GM18508 (cell line): Measurements from ENCODE around the gene SYTL4.
A peak's percentile ranks its signal among the peaks of the same experiment; 100 is the strongest.
"Not testable (repeated sequence)": the region's sequence is repeated elsewhere in the genome, so short reads cannot be mapped to it uniquely, and the experiment has no call there.

Experiments
- ATAC-seq: cut with Tn5 transposase; IDR thresholded peaks from one replicate; pipeline ENCODE4 v1.9.1; 2021; ENCODE audit warnings: moderate number of reproducible peaks; ENCODE audit not compliant: insufficient read depth, unreplicated experiment

SYTL4 gene

DNA sequence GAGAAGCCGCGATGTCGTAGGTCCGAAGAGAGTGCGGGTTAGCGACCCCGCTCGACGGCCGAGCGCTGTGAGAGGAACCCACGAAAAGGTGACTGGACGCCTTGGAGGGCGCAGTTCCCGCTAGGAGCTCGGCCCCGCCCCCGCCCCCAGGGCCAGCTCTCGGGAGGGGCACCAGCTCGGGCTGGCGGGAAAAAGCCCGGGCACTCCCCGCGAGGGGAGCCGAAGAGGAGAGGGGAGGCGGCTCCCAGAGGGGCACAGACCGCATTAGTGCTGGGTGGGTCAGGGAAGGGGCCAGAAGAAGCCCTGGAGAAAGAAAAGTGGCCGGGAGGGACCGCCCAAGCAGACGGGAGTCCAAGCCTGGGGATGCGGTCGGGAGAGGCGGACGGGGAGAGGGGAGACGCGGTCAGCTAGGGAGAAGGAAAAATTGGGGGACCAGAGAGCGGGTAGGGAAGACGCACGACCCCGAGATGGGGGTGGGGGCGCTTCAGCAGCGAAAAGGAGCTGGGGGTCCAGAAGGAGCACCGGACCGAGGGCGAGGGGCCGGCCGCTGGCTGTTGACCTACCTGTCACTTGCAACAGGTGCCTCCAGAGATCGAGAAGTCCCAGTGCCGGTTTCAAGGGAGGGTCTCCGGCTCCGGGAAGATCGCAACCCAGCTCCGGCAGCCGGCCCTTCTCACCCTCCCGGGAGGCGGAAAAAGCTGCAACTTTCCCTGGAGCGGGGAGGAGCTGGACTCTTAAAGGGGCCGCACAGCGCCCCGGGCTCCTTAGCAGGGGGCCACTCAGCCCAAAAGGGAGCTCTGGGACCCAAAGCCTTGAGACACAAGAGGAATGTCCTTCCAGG, at the start of gene SYTL4:
Gene SYTL4, minus strand, starts transcription at position 681 of the 841 bp plus-strand sequence. CDS start 30,084 bp downstream, outside the sequence.
- no peak for ATAC-seq

- not testable (repeated sequence) for ATAC-seq
Observed at GRCh38 chrX:100769439-100769838, 37.5 kb upstream of the SYTL4 start.

GRCh38 chrX:100768679-100769338, 36.9 kb upstream of the SYTL4 start:
- ATAC-seq = peak; percentile 68

DNA sequence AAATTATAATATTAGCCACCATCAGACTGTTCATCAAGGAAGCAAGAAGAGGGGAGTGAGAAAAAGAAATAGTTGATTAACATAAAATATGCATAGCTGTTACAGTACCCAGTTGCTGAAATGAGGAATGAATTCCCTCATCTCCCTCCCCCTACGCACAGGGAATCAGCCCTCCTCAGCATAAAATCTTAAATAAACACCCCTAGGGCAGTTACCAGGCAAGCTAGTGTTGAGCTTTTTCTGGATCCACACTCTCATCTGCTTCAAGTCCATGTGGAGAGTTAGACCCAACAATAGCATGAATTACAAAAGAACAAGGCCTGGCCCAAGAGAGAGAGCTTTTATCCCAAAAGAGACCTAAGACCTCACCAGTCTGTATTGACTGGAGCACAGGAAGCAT, 19.0 kb upstream of the SYTL4 start:
- ATAC-seq = no peak

- ATAC-seq = no peak
Observed at GRCh38 chrX:100748108-100748507, 16.2 kb upstream of the SYTL4 start.

GRCh38 chrX:100747703-100748102, 15.8 kb upstream of the SYTL4 start:
- ATAC-seq = no peak

DNA sequence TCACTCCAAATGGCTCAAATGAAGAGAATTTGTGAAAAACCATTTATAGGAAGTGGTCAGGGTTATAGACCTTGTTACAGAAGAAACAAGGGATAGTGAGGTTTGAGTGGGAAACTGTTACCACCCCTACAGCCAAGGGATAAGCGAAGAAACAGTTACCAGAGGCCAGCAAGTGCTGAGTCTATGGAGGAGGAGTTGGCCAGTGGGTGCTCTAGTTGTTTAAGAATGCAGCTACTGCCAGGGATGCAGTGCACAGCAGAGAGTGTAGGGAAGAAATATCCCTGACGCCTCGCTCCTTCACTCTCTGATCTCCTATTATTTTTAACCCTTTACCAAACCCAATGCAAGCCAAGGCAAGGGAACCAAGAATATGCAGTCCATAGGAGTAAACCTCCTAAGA, 15.2 kb upstream of the SYTL4 start:
- no peak for ATAC-seq

- no peak for ATAC-seq
Observed at GRCh38 chrX:100745806-100746537, 14.1 kb upstream of the SYTL4 start.

GRCh38 chrX:100745205-100745604, 13.3 kb upstream of the SYTL4 start:
- ATAC-seq = no peak

- no peak for ATAC-seq
Observed at GRCh38 chrX:100743009-100743607, 11.2 kb upstream of the SYTL4 start.

- not testable (repeated sequence) for ATAC-seq
Observed at GRCh38 chrX:100724006-100724405, 7.9 kb downstream of the SYTL4 start.

GRCh38 chrX:100721328-100721727, 10.6 kb downstream of the SYTL4 start:
- ATAC-seq = no peak

- no peak for ATAC-seq
Observed at GRCh38 chrX:100720301-100720700, 11.6 kb downstream of the SYTL4 start.

DNA sequence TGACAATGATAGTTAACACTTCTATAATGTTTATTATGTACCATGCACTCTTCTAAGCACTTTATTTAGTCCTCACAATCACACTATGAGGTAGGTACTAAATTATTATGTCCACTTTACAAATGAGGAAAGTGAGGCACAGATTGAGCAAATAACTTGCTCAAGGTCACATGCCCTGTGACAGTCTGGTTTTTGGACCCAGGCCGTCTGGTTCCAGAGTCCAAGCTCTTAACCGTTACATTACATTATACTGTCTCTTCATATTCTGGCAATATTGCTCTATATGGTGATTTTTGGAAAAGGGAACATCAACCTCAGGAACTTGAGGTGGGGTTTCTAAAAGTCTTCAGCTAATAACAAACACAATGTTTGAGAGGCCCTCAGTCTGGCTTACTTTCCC, 12.8 kb downstream of the SYTL4 start:
- ATAC-seq = no peak

DNA sequence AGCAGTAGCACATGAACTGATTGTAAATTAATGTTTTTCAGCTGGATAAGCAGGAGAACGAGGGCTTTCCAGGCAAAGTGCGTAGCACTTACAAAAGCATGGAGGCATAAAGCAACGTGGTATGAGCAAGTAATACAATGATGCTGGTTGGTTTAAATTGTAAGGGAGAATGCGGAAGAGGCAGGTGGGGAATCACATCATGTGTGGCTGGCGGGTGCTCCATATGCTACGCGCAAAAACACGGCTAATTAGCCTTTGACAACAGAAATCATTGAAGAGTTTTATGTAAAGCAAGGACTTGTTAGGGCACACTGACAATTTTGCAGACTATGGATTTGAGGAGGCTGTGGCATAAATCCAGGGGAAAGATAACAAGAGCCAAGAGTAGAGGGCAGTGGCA, 14.6 kb downstream of the SYTL4 start:
- no peak for ATAC-seq

DNA sequence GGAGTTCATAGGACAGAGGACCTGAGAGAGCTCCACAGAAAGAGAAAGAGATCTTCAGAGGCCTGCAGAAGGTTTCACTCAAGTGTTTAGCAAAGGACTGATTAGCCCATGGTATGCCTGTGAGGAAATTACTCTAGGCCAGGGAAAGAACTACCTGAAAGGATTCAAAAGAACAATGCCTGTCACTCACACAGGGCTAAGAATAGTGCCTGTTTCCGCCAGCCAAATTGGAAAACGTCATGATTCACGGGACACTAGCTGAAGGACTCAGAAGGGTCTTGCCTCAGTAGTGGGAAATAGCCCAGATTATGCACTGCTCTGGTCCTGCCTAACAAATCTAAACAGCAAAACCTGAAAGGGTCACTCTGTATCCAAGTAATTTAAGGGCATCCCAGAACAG, 21.1 kb downstream of the SYTL4 start:
- ATAC-seq = no peak

GRCh38 chrX:100704581-100705203, 27.2 kb downstream of the SYTL4 start:
- ATAC-seq = no peak

DNA sequence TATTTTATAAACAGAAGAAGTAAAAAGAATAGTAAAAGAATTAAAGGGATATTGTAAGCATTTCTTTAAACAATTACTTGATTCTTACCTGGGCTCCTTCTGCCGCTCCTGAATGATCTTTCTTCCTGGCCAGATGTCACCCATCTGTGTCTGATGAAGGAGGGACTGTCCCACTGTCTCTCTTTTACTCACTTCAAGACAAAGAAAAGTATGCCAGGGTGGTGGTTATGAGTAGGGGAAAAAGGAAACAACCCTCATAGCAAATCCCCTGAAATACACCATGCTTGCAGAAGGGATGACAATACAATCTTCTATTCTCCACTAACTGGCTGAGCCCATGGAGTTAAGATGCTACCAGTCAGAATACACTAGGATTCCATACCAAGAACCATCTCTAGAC, 31.1 kb downstream of the SYTL4 start:
- no peak for ATAC-seq

DNA sequence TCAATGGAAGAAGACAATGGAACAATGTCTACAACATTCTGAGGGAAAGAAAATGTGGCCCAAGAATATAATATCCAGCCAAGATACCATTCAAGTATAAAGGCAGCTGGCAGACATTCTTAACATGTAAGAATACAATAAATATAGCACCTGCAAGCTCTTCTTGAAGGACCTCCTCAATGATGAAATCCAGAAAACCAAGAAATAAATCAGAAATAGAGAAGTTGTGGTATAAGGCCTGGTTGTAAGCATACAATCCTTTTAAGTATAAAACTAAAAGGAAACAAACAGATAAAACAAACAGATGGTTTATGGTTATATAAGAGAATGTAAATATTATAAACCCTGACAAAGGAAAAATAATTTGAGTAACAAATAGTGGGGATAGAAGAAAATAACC, 33.4 kb downstream of the SYTL4 start:
- ATAC-seq = no peak

DNA sequence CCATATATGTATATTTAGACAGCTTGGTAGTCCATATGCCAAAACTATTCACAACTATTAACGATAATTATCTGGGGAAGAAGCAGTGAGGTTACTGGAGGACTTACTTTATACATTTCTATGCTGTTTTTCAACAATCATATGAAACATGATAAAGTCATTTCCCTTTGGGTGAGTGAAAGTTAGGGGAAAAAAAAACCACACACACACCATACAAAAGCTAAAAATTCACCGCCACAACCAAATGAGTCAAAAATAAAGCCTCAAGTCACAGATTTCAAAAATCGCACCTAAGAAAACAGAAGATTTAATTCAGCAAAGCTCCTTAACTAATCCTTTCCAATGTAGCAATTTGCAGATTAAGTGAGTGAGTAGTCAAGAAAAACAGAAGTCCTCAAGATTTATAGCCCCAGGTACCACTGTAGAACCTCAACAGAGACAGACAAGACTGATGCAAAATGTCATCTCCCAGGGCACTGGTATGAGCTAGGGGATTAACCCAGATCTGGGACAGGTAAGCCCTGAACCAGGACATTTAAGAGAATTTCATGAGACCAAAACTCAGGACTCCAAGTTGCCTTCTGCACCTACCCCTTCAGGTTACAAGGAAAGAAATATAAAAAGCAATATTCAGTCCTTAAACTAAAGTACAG, 35.1 kb downstream of the SYTL4 start:
- no peak for ATAC-seq
